ENCODE data around the gene SNRNP48.

SNRNP48 gene

DNA sequence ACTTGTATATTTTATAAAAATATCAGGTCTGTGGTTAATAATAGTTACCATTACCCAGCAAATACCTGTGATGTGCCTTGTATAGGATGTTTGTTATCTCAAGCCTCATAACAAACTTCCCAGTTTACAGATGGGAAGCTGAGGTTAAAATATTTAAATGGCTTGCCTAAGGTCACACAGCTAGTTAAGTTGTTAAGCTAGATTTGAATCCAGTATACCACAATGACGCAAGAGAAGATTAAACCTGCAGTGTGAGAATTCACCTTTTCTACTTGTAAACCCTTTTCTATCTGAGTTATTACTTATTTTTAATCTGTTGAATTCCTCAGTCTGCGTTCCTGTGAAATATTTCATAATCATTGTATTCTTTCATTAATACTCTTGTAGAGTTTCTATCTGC lies 43.6 kb upstream of the SNRNP48 start:
- no peak overlapping the region for H3K27ac ChIP-seq (ENCODE audit: low read depth, low read length)
- H3K9ac ChIP-seq (ENCODE audit: low read length) = no peak overlapping the region
- peaks cover 0 to 15% of the 10 kb centered on the region in 2 donors for H3K27me3 ChIP-seq (ENCODE audit: control insufficient read depth in 1 of 2, insufficient read depth in 2 of 2, low read length in 2 of 2)
- H3K9me3 ChIP-seq (ENCODE audit: low read length) = no peaks in the 10 kb centered on the region
- no peaks in the 10 kb centered on the region for H3K4me1 ChIP-seq (ENCODE audit: insufficient read depth, low read length)
- no peaks in the 10 kb centered on the region for H3K36me3 ChIP-seq (ENCODE audit: insufficient read depth, low read length)
- H3K4me3 ChIP-seq (ENCODE audit: low read depth in 1 of 2, low read length in 2 of 2) = no peak overlapping the region

DNA sequence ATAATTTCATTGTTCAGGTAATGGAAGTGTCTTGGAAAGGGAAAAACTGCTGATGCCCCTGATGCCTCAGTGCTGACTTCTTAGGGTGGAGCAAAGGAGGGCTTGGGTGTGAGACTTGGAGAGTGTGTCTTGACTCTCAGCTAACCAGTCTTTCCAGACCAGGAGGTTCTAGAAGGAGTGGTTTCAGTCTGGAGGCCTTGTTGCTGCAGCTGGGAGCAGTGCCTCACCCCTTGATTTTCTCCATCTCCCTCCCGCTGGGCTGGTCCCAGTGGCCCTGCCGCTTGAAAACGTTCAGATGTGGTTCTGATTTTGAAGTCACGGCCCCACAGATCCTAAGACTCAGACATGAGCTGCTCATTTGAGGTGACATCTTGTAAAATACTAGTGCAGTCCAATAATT lies 43.1 kb upstream of the SNRNP48 start:
- Histone ChIP-seq H3K9ac (ENCODE audit: low read length) (no peak overlapping the region), H3K4me3 (ENCODE audit: low read depth in 1 of 2, low read length in 2 of 2) (no peak overlapping the region), H3K9me3 (ENCODE audit: low read length) (no peaks in the 10 kb centered on the region), H3K36me3 (ENCODE audit: insufficient read depth, low read length) (no peaks in the 10 kb centered on the region), H3K27me3 (ENCODE audit: control insufficient read depth in 1 of 2, insufficient read depth in 2 of 2, low read length in 2 of 2) (peaks cover 0 to 10% of the 10 kb centered on the region in 2 donors), H3K27ac (ENCODE audit: low read depth, low read length) (no peak overlapping the region), H3K4me1 (ENCODE audit: insufficient read depth, low read length) (no peaks in the 10 kb centered on the region)

DNA sequence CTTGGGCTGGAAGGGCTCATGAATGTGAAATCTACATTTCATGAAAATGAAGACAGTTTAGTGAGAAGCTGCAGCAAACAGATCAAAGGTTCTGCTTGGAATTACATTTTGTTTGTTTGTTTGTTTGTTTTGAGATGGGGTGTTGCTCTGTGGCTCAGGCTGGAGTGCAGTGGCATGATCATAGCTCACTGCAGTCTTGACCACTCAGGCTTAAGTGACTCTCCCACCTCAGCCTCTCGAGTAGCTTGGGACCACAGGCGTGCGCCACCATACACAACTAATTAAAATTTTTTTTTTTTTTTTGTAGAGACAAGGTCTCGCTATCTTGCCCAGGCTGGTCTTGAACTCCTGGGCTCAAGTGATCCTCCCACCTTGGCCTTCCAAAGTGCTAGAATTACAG lies 42.7 kb upstream of the SNRNP48 start:
- H3K9me3 ChIP-seq (ENCODE audit: low read length) = no peaks in the 10 kb centered on the region
- no peak overlapping the region for H3K4me3 ChIP-seq (ENCODE audit: low read depth in 1 of 2, low read length in 2 of 2)
- H3K4me1 ChIP-seq (ENCODE audit: insufficient read depth, low read length) = no peaks in the 10 kb centered on the region
- no peak overlapping the region for H3K9ac ChIP-seq (ENCODE audit: low read length)
- H3K27me3 ChIP-seq (ENCODE audit: control insufficient read depth in 1 of 2, insufficient read depth in 2 of 2, low read length in 2 of 2) = peaks cover 0 to 6% of the 10 kb centered on the region in 2 donors
- H3K27ac ChIP-seq (ENCODE audit: low read depth, low read length) = no peak overlapping the region
- H3K36me3 ChIP-seq (ENCODE audit: insufficient read depth, low read length) = no peaks in the 10 kb centered on the region

DNA sequence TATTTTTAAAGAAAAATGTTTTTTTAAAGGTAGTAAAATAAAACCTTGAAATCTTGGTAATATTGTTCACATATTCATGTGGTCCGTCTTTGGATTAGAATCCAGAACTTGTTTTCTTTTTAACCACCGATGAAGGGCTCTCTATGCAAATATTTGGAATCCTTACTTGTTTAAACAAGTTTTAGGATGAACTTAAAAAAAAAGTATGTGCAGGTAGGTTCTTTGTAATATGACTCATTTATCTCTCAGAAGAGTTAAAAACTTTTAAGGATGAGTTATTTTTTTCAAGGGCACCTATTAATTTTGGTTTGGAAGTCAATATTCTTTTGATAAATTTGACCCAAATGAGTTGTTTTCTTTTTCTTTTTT lies 39.6 kb upstream of the SNRNP48 start:
- Histone ChIP-seq H3K36me3 (ENCODE audit: insufficient read depth, low read length) (no peaks in the 10 kb centered on the region), H3K27ac (ENCODE audit: low read depth, low read length) (no peak overlapping the region), H3K27me3 (ENCODE audit: control insufficient read depth in 1 of 2, insufficient read depth in 2 of 2, low read length in 2 of 2) (no peaks in the 10 kb centered on the region), H3K9ac (ENCODE audit: low read length) (no peak overlapping the region), H3K4me1 (ENCODE audit: insufficient read depth, low read length) (no peaks in the 10 kb centered on the region), H3K4me3 (ENCODE audit: low read depth in 1 of 2, low read length in 2 of 2) (no peak overlapping the region), H3K9me3 (ENCODE audit: low read length) (no peaks in the 10 kb centered on the region)

- H3K36me3 ChIP-seq (ENCODE audit: insufficient read depth, low read length) = no peaks in the 10 kb centered on the region
- no peak overlapping the region for H3K4me3 ChIP-seq (ENCODE audit: low read depth in 1 of 2, low read length in 2 of 2)
- peaks cover 0 to 4% of the 10 kb centered on the region in 2 donors for H3K27me3 ChIP-seq (ENCODE audit: control insufficient read depth in 1 of 2, insufficient read depth in 2 of 2, low read length in 2 of 2)
- no peak overlapping the region for H3K27ac ChIP-seq (ENCODE audit: low read depth, low read length)
- H3K9me3 ChIP-seq (ENCODE audit: low read length) = no peaks in the 10 kb centered on the region
- no peak overlapping the region for H3K9ac ChIP-seq (ENCODE audit: low read length)
- no peaks in the 10 kb centered on the region for H3K4me1 ChIP-seq (ENCODE audit: insufficient read depth, low read length)
Observed at GRCh38 chr6:7554533-7555275, 35.3 kb upstream of the SNRNP48 start.

DNA sequence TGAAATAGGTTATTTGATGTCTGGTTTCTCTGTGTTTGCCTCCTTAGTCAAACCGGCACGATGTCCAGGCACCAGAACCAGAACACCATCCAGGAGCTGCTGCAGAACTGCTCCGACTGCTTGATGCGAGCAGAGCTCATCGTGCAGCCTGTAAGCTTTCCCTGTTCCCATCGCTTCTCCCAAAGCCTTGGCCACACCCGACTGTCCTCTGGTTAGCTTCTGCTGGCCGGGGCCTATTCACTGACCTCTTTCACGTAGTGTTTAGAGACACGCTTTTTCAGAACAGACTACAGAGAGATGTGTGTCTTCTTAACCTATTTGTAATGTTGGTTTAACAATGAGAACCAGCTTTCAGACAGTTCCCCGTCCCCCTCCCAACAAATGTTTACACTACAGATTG lies 34.3 kb upstream of the SNRNP48 start:
- Histone ChIP-seq H3K27me3 (ENCODE audit: control insufficient read depth in 1 of 2, insufficient read depth in 2 of 2, low read length in 2 of 2) (peaks cover 0 to 4% of the 10 kb centered on the region in 2 donors), H3K4me1 (ENCODE audit: insufficient read depth, low read length) (no peaks in the 10 kb centered on the region), H3K4me3 (ENCODE audit: low read depth in 1 of 2, low read length in 2 of 2) (no peak overlapping the region), H3K9ac (ENCODE audit: low read length) (no peak overlapping the region), H3K9me3 (ENCODE audit: low read length) (no peaks in the 10 kb centered on the region), H3K27ac (ENCODE audit: low read depth, low read length) (no peak overlapping the region), H3K36me3 (ENCODE audit: insufficient read depth, low read length) (no peaks in the 10 kb centered on the region)

GRCh38 chr6:7556394-7557106 lies 33.4 kb upstream of the SNRNP48 start:
- Histone ChIP-seq H3K4me3 (ENCODE audit: low read depth in 1 of 2, low read length in 2 of 2) (no peak overlapping the region), H3K36me3 (ENCODE audit: insufficient read depth, low read length) (no peaks in the 10 kb centered on the region), H3K9ac (ENCODE audit: low read length) (no peak overlapping the region), H3K9me3 (ENCODE audit: low read length) (no peaks in the 10 kb centered on the region), H3K27ac (ENCODE audit: low read depth, low read length) (no peak overlapping the region), H3K4me1 (ENCODE audit: insufficient read depth, low read length) (no peaks in the 10 kb centered on the region), H3K27me3 (ENCODE audit: control insufficient read depth in 1 of 2, insufficient read depth in 2 of 2, low read length in 2 of 2) (peaks cover 0 to 4% of the 10 kb centered on the region in 2 donors)

GRCh38 chr6:7557652-7558051 lies 32.3 kb upstream of the SNRNP48 start:
- Histone ChIP-seq H3K36me3 (ENCODE audit: insufficient read depth, low read length) (no peaks in the 10 kb centered on the region), H3K9ac (ENCODE audit: low read length) (no peak overlapping the region), H3K4me3 (ENCODE audit: low read depth in 1 of 2, low read length in 2 of 2) (no peak overlapping the region), H3K27me3 (ENCODE audit: control insufficient read depth in 1 of 2, insufficient read depth in 2 of 2, low read length in 2 of 2) (peaks cover 0 to 4% of the 10 kb centered on the region in 2 donors), H3K4me1 (ENCODE audit: insufficient read depth, low read length) (no peaks in the 10 kb centered on the region), H3K9me3 (ENCODE audit: low read length) (no peaks in the 10 kb centered on the region), H3K27ac (ENCODE audit: low read depth, low read length) (no peak overlapping the region)

GRCh38 chr6:7558781-7559180 lies 31.2 kb upstream of the SNRNP48 start:
- no peaks in the 10 kb centered on the region for H3K36me3 ChIP-seq (ENCODE audit: insufficient read depth, low read length)
- H3K27me3 ChIP-seq (ENCODE audit: control insufficient read depth in 1 of 2, insufficient read depth in 2 of 2, low read length in 2 of 2) = peaks cover 0 to 4% of the 10 kb centered on the region in 2 donors
- H3K27ac ChIP-seq (ENCODE audit: low read depth, low read length) = no peak overlapping the region
- H3K4me1 ChIP-seq (ENCODE audit: insufficient read depth, low read length) = no peaks in the 10 kb centered on the region
- H3K4me3 ChIP-seq (ENCODE audit: low read depth in 1 of 2, low read length in 2 of 2) = no peak overlapping the region
- H3K9me3 ChIP-seq (ENCODE audit: low read length) = no peaks in the 10 kb centered on the region
- H3K9ac ChIP-seq (ENCODE audit: low read length) = no peak overlapping the region

GRCh38 chr6:7559196-7559595 lies 30.8 kb upstream of the SNRNP48 start:
- H3K36me3 ChIP-seq (ENCODE audit: insufficient read depth, low read length) = no peaks in the 10 kb centered on the region
- H3K27me3 ChIP-seq (ENCODE audit: control insufficient read depth in 1 of 2, insufficient read depth in 2 of 2, low read length in 2 of 2) = peaks cover 0 to 4% of the 10 kb centered on the region in 2 donors
- H3K27ac ChIP-seq (ENCODE audit: low read depth, low read length) = no peak overlapping the region
- H3K4me3 ChIP-seq (ENCODE audit: low read depth in 1 of 2, low read length in 2 of 2) = no peak overlapping the region
- H3K4me1 ChIP-seq (ENCODE audit: insufficient read depth, low read length) = no peaks in the 10 kb centered on the region
- no peak overlapping the region for H3K9ac ChIP-seq (ENCODE audit: low read length)
- no peaks in the 10 kb centered on the region for H3K9me3 ChIP-seq (ENCODE audit: low read length)

DNA sequence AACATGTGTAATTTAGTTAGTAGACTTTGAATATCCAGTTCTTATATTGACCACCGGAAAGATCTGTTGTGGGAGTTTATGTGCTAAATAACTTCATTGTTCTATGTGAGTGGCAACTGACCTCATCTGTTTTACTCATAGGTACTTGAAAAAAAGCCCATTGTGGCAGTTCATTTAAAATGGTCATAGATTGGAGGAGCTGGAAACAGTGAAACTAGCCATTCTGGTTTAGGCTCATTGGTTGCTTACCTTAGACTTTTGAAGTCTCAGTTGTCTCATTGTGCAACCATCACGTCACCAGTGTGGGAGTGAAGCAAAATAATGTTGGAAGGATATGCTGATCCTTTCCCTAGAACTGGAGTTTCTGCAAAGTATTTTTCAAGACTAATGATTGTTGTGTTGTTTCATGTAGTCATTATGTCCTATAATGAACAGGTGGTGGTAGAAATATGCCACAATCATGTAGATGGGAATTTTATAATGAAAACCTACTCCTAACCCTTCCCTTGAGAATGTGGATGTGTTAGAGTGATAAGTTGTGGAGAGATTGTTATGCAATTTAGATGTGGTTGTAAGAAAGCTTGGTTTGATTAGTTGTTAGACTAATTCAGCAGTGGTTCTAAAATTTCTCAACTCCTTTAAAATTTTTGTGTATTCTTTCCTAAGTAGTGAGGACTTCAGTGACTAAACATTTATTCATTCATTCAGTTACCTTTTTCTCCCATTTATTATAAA lies 30.2 kb upstream of the SNRNP48 start:
- Histone ChIP-seq H3K27ac (ENCODE audit: low read depth, low read length) (no peak overlapping the region), H3K9me3 (ENCODE audit: low read length) (no peaks in the 10 kb centered on the region), H3K4me1 (ENCODE audit: insufficient read depth, low read length) (no peaks in the 10 kb centered on the region), H3K36me3 (ENCODE audit: insufficient read depth, low read length) (no peaks in the 10 kb centered on the region), H3K9ac (ENCODE audit: low read length) (no peak overlapping the region), H3K4me3 (ENCODE audit: low read depth in 1 of 2, low read length in 2 of 2) (no peak overlapping the region), H3K27me3 (ENCODE audit: control insufficient read depth in 1 of 2, insufficient read depth in 2 of 2, low read length in 2 of 2) (peaks cover 0 to 4% of the 10 kb centered on the region in 2 donors)

Data from muscle layer of colon (tissue), 2 donors.